SK-N-SH treated with all-trans-retinoic acid at 6 μM for 48 hours (cell line): ENCODE data around the gene LSAMP.

ENCODE experiments used
- ATAC-seq: fragments of 200-7000 bp; cut with Tn5 transposase; 3 replicates; pipeline ENCODE4 v1.9.1; 2020; ENCODE audit warnings: mild to moderate bottlenecking, moderate library complexity
- ARNTL ChIP-seq: fragments of 450-650 bp; formaldehyde crosslinking; IDR thresholded peaks from 2 replicates; pipeline ENCODE4 v1.5.0; 2020; ENCODE audit warnings: low read depth, mild to moderate bottlenecking, moderate library complexity, borderline replicate concordance
- BACH2 ChIP-seq: fragments of 250-450 bp; sonication (Bioruptor Pico); IDR thresholded peaks from 2 replicates; pipeline ENCODE4 v1.9.0; 2021; ENCODE audit warnings: mild to moderate bottlenecking, borderline replicate concordance
- CSDC2 ChIP-seq: fragments of 250-450 bp; sonication (Bioruptor Pico); IDR thresholded peaks from 2 replicates; pipeline ENCODE4 v1.5.0; 2020; ENCODE audit warnings: mild to moderate bottlenecking, moderate library complexity
- GLIS3 ChIP-seq: fragments of 250-450 bp; sonication (Bioruptor Pico); IDR thresholded peaks from 2 replicates; pipeline ENCODE4 v1.5.0; 2020; ENCODE audit warnings: mild to moderate bottlenecking, moderate library complexity
- ISL1 ChIP-seq: fragments of 250-450 bp; sonication (Bioruptor Pico); IDR thresholded peaks from 2 replicates; pipeline ENCODE4 v2.1.2; 2022; ENCODE audit warnings: mild to moderate bottlenecking, moderate library complexity
- OSR1 ChIP-seq: fragments of 250-450 bp; sonication (Bioruptor Pico); IDR thresholded peaks from 2 replicates; pipeline ENCODE4 v1.8.0; 2022; ENCODE audit warnings: moderate library complexity, mild to moderate bottlenecking, inconsistent platforms
- PPARA ChIP-seq: fragments of 250-450 bp; sonication (Bioruptor Pico); IDR thresholded peaks from 2 replicates; pipeline ENCODE4 v1.5.0; 2020; ENCODE audit warnings: mild to moderate bottlenecking, borderline replicate concordance
- RARB ChIP-seq: fragments of 250-450 bp; sonication (Bioruptor Pico); IDR thresholded peaks from 2 replicates; pipeline ENCODE4 v1.8.0; 2021; ENCODE audit warnings: mild to moderate bottlenecking, moderate library complexity
- SNAI2 ChIP-seq: fragments of 250-450 bp; sonication (Bioruptor Pico); IDR thresholded peaks from 2 replicates; pipeline ENCODE4 v1.5.0; 2020; ENCODE audit warnings: mild to moderate bottlenecking, moderate library complexity
- TCF4 ChIP-seq: fragments of 250-450 bp; sonication (Bioruptor Pico); IDR thresholded peaks from 2 replicates; pipeline ENCODE4 v1.8.0; 2021; ENCODE audit warnings: mild to moderate bottlenecking, moderate library complexity, borderline replicate concordance
- TOX ChIP-seq: fragments of 250-450 bp; sonication (Bioruptor Pico); IDR thresholded peaks from 2 replicates; pipeline ENCODE4 v1.8.0; 2021; ENCODE audit warnings: mild to moderate bottlenecking, moderate library complexity, borderline replicate concordance
- ZC3H10 ChIP-seq: fragments of 250-450 bp; sonication (Bioruptor Pico); IDR thresholded peaks from 2 replicates; pipeline ENCODE4 v1.5.1; 2021; ENCODE audit warnings: mild to moderate bottlenecking, moderate library complexity
- ZFP3 ChIP-seq: fragments of 250-450 bp; sonication (Bioruptor Pico); IDR thresholded peaks from 2 replicates; pipeline ENCODE4 v1.5.0; 2020; ENCODE audit warnings: mild to moderate bottlenecking, moderate library complexity
- ZFP30 ChIP-seq: fragments of 450-650 bp; formaldehyde crosslinking; IDR thresholded peaks from 2 replicates; pipeline ENCODE4 v1.5.0; 2022; ENCODE audit warnings: mild to moderate bottlenecking, moderate library complexity
- ZNF565 ChIP-seq: fragments of 450-650 bp; formaldehyde crosslinking; conservative IDR thresholded peaks from 2 replicates; pipeline ENCODE4 v1.5.0; 2020; ENCODE audit warnings: low read depth, mild to moderate bottlenecking, moderate library complexity
- ZNF70 ChIP-seq: fragments of 450-650 bp; formaldehyde crosslinking; IDR thresholded peaks from 2 replicates; pipeline ENCODE4 v1.5.0; 2020; ENCODE audit warnings: mild to moderate bottlenecking, moderate library complexity
- TF ChIP-seq, protein P1 (sequence below): fragments of 250-450 bp; sonication (Bioruptor Pico); IDR thresholded peaks from 2 replicates; pipeline ENCODE4 v1.5.0; 2020; ENCODE audit warnings: mild to moderate bottlenecking, moderate library complexity
- TF ChIP-seq, protein P2 (sequence below): fragments of 250-450 bp; sonication (Bioruptor Pico); IDR thresholded peaks from 2 replicates; pipeline ENCODE4 v1.5.1; 2020; ENCODE audit warnings: low read depth, mild to moderate bottlenecking, moderate library complexity
- TF ChIP-seq, protein P3 (sequence below): fragments of 250-450 bp; sonication (Bioruptor Pico); IDR thresholded peaks from 2 replicates; pipeline ENCODE4 v1.8.0; 2021; ENCODE audit warnings: low read depth, mild to moderate bottlenecking, moderate library complexity, borderline replicate concordance
- TF ChIP-seq, protein P4 (sequence below): fragments of 250-450 bp; sonication (Bioruptor Pico); IDR thresholded peaks from 2 replicates; pipeline ENCODE4 v1.8.0; 2020; ENCODE audit warnings: mild to moderate bottlenecking, moderate library complexity, borderline replicate concordance
- TF ChIP-seq, protein P5 (sequence below): fragments of 250-450 bp; sonication (Bioruptor Pico); IDR thresholded peaks from 2 replicates; pipeline ENCODE4 v1.5.1; 2021; ENCODE audit warnings: mild to moderate bottlenecking, moderate library complexity

The LSAMP gene

DNA sequence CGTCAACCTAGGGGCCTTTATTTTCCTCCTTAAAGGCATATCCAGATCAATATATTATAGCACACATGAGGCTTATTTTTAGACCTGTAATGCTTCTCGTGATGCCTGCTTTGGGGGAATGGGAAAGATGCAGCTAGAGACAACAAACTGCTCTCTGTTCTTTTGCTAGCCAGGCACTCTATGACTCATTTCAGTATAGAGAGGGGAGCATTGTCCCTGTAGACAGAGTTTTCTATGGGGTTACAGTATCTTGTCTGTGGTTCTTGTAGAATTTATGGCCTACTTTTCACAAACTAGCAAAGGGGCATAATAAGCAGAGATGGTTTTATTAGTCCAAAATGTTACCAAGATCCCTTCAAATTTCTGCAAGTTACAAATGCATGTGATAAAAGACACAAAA, 305.6 kb downstream of the LSAMP start:
- peak; percentile 18; the same call in 1 of the 3 replicates for ATAC-seq
- TF ChIP-seq BACH2 (CRISPR knock-in tag), result no peak
- TF ChIP-seq, all 23 proteins: peak for 0

DNA sequence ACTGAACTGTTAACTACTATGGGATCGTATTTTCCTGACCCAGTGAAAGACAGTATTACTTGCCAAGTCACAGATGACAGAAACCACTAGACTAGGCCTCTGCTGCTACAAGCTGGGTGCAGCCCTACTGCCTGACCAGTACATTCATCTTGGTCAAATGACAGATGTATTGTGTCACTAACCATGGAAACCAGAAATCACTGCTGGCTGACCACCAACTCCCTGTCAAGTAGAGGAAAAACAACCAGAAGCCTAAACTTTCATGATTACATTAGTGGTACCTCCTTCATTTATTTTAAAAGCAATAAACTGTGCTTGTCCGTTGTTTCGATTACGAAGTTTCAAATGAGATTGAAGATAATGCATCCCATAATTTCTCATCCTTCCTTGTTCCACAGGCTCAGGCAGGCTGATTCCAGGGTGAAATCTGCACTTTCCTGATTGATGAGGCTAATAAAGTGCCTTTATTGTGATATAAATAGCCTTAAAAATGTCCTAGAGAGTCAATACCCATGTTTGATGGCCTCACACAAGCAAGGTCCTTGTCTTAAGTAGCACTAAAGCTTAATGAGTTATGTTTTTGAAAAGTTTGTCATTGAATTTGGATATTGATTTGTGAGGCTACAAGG, 309.7 kb downstream of the LSAMP start:
- ATAC-seq, result peak; percentile 99
- TF ChIP-seq CSDC2 (CRISPR knock-in tag) (peak; percentile 63; the same call in 1 of the 2 replicates), TCF4 (CRISPR knock-in tag) (peak; percentile 23; the same call in 1 of the 2 replicates), RARB (no peak), ZFP3 (peak; percentile 91), ZC3H10 (CRISPR knock-in tag) (peak; percentile 71; the same call in 1 of the 2 replicates), ZFP30 (CRISPR knock-in tag) (no peak), ZNF70 (CRISPR knock-in tag) (no peak), ISL1 (peak; percentile 94)
- TF ChIP-seq, protein P1, sequence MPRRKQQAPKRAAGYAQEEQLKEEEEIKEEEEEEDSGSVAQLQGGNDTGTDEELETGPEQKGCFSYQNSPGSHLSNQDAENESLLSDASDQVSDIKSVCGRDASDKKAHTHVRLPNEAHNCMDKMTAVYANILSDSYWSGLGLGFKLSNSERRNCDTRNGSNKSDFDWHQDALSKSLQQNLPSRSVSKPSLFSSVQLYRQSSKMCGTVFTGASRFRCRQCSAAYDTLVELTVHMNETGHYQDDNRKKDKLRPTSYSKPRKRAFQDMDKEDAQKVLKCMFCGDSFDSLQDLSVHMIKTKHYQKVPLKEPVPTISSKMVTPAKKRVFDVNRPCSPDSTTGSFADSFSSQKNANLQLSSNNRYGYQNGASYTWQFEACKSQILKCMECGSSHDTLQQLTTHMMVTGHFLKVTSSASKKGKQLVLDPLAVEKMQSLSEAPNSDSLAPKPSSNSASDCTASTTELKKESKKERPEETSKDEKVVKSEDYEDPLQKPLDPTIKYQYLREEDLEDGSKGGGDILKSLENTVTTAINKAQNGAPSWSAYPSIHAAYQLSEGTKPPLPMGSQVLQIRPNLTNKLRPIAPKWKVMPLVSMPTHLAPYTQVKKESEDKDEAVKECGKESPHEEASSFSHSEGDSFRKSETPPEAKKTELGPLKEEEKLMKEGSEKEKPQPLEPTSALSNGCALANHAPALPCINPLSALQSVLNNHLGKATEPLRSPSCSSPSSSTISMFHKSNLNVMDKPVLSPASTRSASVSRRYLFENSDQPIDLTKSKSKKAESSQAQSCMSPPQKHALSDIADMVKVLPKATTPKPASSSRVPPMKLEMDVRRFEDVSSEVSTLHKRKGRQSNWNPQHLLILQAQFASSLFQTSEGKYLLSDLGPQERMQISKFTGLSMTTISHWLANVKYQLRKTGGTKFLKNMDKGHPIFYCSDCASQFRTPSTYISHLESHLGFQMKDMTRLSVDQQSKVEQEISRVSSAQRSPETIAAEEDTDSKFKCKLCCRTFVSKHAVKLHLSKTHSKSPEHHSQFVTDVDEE (CRISPR knock-in tag), result 0 out of 2 replicates have a peak, but pooled peaks have one; percentile 66
- TF ChIP-seq, protein P2, sequence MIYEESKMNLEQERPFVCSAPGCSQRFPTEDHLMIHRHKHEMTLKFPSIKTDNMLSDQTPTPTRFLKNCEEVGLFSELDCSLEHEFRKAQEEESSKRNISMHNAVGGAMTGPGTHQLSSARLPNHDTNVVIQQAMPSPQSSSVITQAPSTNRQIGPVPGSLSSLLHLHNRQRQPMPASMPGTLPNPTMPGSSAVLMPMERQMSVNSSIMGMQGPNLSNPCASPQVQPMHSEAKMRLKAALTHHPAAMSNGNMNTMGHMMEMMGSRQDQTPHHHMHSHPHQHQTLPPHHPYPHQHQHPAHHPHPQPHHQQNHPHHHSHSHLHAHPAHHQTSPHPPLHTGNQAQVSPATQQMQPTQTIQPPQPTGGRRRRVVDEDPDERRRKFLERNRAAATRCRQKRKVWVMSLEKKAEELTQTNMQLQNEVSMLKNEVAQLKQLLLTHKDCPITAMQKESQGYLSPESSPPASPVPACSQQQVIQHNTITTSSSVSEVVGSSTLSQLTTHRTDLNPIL (CRISPR knock-in tag), result no peak

DNA sequence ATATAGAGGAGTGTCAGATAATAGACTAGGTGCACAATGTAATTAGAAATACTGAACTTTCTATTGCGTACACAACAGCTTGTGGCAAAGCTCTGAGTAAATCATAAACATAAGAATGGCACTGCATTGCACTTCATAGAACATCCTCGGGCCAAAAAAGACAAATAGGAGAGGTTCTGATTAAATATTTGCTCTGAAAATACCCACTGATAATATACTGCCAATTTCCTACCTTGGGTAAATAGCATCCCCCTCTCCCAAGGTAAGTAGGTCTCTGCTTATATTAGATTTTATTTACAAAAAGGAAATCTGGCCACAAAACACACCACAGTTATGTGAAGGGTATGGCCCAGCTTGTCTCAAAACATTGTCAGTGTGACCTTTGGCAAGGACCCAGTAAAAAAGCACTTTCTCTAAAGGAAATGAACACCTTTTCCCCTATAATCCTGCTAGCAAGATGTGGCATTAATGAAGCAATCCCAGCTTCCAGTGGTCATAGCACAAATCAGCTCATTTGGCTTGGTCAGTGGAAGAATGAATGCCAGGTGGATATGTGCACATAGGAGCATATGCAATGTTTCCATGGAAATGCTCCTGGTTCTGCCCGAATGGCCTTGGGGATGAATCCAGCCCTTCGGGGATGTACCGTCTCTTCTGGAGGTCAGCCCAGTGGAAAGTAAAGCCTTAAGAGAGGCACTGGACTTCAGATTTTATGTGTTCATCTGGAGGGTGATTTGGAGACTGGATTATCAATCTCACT, 315.9 kb downstream of the LSAMP start:
- no peak for ATAC-seq
- TF ChIP-seq ARNTL (CRISPR knock-in tag) (no peak), ZC3H10 (CRISPR knock-in tag) (no peak), OSR1 (CRISPR knock-in tag) (no peak), ZNF70 (CRISPR knock-in tag) (no peak), GLIS3 (no peak), TCF4 (CRISPR knock-in tag) (no peak), RARB (no peak)
- TF ChIP-seq, protein P2 (CRISPR knock-in tag), result no peak
- TF ChIP-seq, protein P3, sequence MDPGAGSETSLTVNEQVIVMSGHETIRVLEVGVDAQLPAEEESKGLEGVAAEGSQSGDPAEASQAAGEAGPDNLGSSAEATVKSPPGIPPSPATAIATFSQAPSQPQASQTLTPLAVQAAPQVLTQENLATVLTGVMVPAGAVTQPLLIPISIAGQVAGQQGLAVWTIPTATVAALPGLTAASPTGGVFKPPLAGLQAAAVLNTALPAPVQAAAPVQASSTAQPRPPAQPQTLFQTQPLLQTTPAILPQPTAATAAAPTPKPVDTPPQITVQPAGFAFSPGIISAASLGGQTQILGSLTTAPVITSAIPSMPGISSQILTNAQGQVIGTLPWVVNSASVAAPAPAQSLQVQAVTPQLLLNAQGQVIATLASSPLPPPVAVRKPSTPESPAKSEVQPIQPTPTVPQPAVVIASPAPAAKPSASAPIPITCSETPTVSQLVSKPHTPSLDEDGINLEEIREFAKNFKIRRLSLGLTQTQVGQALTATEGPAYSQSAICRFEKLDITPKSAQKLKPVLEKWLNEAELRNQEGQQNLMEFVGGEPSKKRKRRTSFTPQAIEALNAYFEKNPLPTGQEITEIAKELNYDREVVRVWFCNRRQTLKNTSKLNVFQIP (CRISPR knock-in tag), result no peak
- TF ChIP-seq, all 23 proteins: peak for 0

DNA sequence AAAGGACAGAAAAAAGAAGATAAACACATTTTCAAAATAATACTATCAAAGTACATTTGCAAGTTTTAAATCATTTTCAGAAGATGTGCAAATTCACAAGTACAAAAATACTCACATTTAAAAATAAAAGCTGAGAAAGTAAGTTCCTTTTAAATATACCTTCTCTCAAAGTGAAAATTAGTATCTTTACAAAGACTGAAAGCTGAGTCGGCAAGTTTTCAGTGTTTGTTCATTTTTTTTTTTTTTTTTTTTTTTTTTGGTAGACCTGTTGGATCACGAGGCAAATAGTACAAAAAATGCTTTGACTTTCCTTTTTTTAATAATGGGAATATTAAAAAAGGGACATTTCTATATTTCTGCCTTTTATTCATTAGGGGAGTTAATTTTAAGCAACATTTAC, 317.8 kb downstream of the LSAMP start:
- TF ChIP-seq ZNF565 (CRISPR knock-in tag), result no peak
- TF ChIP-seq ISL1, result no peak
- TF ChIP-seq CSDC2 (CRISPR knock-in tag), result no peak
- TF ChIP-seq ZC3H10 (CRISPR knock-in tag), result no peak
- no peak for TF ChIP-seq TOX
- TF ChIP-seq SNAI2 (CRISPR knock-in tag), result no peak
- no peak for TF ChIP-seq RARB
- no peak for TF ChIP-seq GLIS3
- TF ChIP-seq, protein P4, sequence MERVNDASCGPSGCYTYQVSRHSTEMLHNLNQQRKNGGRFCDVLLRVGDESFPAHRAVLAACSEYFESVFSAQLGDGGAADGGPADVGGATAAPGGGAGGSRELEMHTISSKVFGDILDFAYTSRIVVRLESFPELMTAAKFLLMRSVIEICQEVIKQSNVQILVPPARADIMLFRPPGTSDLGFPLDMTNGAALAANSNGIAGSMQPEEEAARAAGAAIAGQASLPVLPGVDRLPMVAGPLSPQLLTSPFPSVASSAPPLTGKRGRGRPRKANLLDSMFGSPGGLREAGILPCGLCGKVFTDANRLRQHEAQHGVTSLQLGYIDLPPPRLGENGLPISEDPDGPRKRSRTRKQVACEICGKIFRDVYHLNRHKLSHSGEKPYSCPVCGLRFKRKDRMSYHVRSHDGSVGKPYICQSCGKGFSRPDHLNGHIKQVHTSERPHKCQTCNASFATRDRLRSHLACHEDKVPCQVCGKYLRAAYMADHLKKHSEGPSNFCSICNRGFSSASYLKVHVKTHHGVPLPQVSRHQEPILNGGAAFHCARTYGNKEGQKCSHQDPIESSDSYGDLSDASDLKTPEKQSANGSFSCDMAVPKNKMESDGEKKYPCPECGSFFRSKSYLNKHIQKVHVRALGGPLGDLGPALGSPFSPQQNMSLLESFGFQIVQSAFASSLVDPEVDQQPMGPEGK, result no peak
- no peak for TF ChIP-seq BACH2 (CRISPR knock-in tag)
- TF ChIP-seq, protein P2 (CRISPR knock-in tag), result no peak
- TF ChIP-seq, protein P5, sequence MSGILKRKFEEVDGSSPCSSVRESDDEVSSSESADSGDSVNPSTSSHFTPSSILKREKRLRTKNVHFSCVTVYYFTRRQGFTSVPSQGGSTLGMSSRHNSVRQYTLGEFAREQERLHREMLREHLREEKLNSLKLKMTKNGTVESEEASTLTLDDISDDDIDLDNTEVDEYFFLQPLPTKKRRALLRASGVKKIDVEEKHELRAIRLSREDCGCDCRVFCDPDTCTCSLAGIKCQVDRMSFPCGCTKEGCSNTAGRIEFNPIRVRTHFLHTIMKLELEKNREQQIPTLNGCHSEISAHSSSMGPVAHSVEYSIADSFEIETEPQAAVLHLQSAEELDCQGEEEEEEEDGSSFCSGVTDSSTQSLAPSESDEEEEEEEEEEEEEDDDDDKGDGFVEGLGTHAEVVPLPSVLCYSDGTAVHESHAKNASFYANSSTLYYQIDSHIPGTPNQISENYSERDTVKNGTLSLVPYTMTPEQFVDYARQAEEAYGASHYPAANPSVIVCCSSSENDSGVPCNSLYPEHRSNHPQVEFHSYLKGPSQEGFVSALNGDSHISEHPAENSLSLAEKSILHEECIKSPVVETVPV (CRISPR knock-in tag), result no peak
- no peak for TF ChIP-seq PPARA (CRISPR knock-in tag)
- TF ChIP-seq ZFP30 (CRISPR knock-in tag), result no peak
- TF ChIP-seq ZFP3, result no peak
- TF ChIP-seq, all 23 proteins: peak for 0
- no peak for ATAC-seq
